ENCODE data around the gene MYO1B.
A peak's percentile ranks its signal among the peaks of the same experiment; 100 is the strongest.

MYO1B gene

GRCh38 chr2:191301971-191302370, 56.8 kb downstream of the MYO1B start:
- no peak for DNase-seq

GRCh38 chr2:191302459-191303139, 57.4 kb downstream of the MYO1B start:
- DNase-seq = no peak

- DNase-seq = no peak
Measured at GRCh38 chr2:191303140-191304005, 58.2 kb downstream of the MYO1B start.

- DNase-seq = no peak
Measured at GRCh38 chr2:191304939-191305875, 60.0 kb downstream of the MYO1B start.

- no peak for DNase-seq
Measured at GRCh38 chr2:191308026-191308425, 62.8 kb downstream of the MYO1B start.

- no peak for DNase-seq
Measured at GRCh38 chr2:191311156-191311555, 66.0 kb downstream of the MYO1B start.

- DNase-seq = peak; percentile 36
Measured at GRCh38 chr2:191311627-191312026, 66.4 kb downstream of the MYO1B start.

GRCh38 chr2:191312163-191312562, 67.0 kb downstream of the MYO1B start:
- DNase-seq = no peak

- DNase-seq = no peak
Measured at GRCh38 chr2:191312662-191313061, 67.5 kb downstream of the MYO1B start.

GRCh38 chr2:191314697-191315364, 69.6 kb downstream of the MYO1B start:
- no peak for DNase-seq

- DNase-seq = peak; percentile 18
Measured at GRCh38 chr2:191315365-191315752, 70.2 kb downstream of the MYO1B start.

- no peak for DNase-seq
Measured at GRCh38 chr2:191316246-191316994, 71.2 kb downstream of the MYO1B start.

GRCh38 chr2:191318037-191318728, 73.0 kb downstream of the MYO1B start:
- no peak for DNase-seq

GRCh38 chr2:191318729-191319078, 73.5 kb downstream of the MYO1B start:
- no peak for DNase-seq

GRCh38 chr2:191319186-191319585, 74.0 kb downstream of the MYO1B start:
- peak; percentile 12 for DNase-seq

- no peak for DNase-seq
Measured at GRCh38 chr2:191320881-191321280, 75.7 kb downstream of the MYO1B start.

- DNase-seq = peak; percentile 14
Measured at GRCh38 chr2:191321861-191322662, 76.9 kb downstream of the MYO1B start.

GRCh38 chr2:191322828-191323506, 77.8 kb downstream of the MYO1B start:
- no peak for DNase-seq

GRCh38 chr2:191325651-191326365, 80.6 kb downstream of the MYO1B start:
- DNase-seq = no peak

Data from inflammatory macrophage treated with lipopolysaccharide for 4 hours (primary cell).